SU-DHL-6 (cell line): ENCODE measurements around the gene SNTB2.

Source experiments
- H2AFZ ChIP-seq: fragments of 200-600 bp; sonication (generic); 2 replicates; pipeline ENCODE4 v1.6.1; 2014; ENCODE audit warnings: low read depth, mild to moderate bottlenecking, moderate library complexity, mixed read lengths, antibody characterized with exemption, low read length; ENCODE audit not compliant: severe bottlenecking
- H3F3A ChIP-seq: fragments of 200-600 bp; shearing (Covaris generic); 2 replicates; pipeline ENCODE4 v1.6.0; 2016; ENCODE audit warnings: antibody characterized with exemption, mild to moderate bottlenecking; ENCODE audit not compliant: insufficient read depth
- H3K27ac ChIP-seq: fragments of 200-600 bp; sonication (generic); 2 replicates; pipeline ENCODE4 v1.5.1; 2016; ENCODE audit warnings: low read depth, mild to moderate bottlenecking, low read length, moderate library complexity, mixed read lengths
- H3K27me3 ChIP-seq: fragments of 200-600 bp; sonication (generic), shearing (Covaris generic); 2 replicates; pipeline ENCODE4 v1.6.0; 2014; ENCODE audit warnings: mild to moderate bottlenecking, low read length
- H3K36me3 ChIP-seq: fragments of 200-600 bp; sonication (generic); 2 replicates; pipeline ENCODE4 v1.6.1; 2014; ENCODE audit warnings: mild to moderate bottlenecking, low read length, mixed read lengths
- H3K4me2 ChIP-seq: fragments of 300-600, 200-600 bp; shearing (Covaris generic), sonication (generic); 2 replicates; pipeline ENCODE4 v1.6.0; 2014; ENCODE audit warnings: low read length, low read depth, mild to moderate bottlenecking; ENCODE audit not compliant: poor library complexity, severe bottlenecking
- H3K4me3 ChIP-seq: fragments of 200-600 bp; sonication (generic); 2 replicates; pipeline ENCODE4 v1.5.1; 2014; ENCODE audit warnings: antibody characterized with exemption, low read length, mild to moderate bottlenecking, mixed read lengths; ENCODE audit not compliant: insufficient read depth, poor library complexity, severe bottlenecking
- H3K79me2 ChIP-seq: fragments of 200-600 bp; sonication (generic); 2 replicates; pipeline ENCODE4 v1.6.1; 2014; ENCODE audit warnings: mild to moderate bottlenecking, low read length, moderate library complexity; ENCODE audit not compliant: insufficient read depth
- H3K9ac ChIP-seq: fragments of 200-600 bp; sonication (generic); 2 replicates; pipeline ENCODE4 v1.7.0; 2014; ENCODE audit warnings: mild to moderate bottlenecking, low read length
- H3K9me2 ChIP-seq: fragments of 200-600 bp; sonication (generic); replicated peaks from 2 replicates; pipeline ENCODE4 v1.6.1; 2014; ENCODE audit warnings: low read length; ENCODE audit not compliant: insufficient read depth
- H3K9me3 ChIP-seq: fragments of 200-600 bp; sonication (generic); 2 replicates; pipeline ENCODE4 v1.6.1; 2014; ENCODE audit warnings: low read length, mixed read lengths; ENCODE audit not compliant: insufficient read depth
- H4K20me1 ChIP-seq: fragments of 200-600 bp; sonication (generic); 2 replicates; pipeline ENCODE4 v1.6.1; 2014; ENCODE audit warnings: low read depth, mild to moderate bottlenecking, antibody characterized with exemption, low read length, moderate library complexity, mixed read lengths
- EZH2phosphoT487 ChIP-seq: fragments of 200-600 bp; sonication (generic), shearing (Covaris generic); conservative IDR thresholded peaks from 2 replicates; pipeline ENCODE4 v1.6.1; 2018; ENCODE audit warnings: mild to moderate bottlenecking, antibody characterized with exemption, low read length, moderate library complexity, mixed read lengths
- TF ChIP-seq, protein P1 (sequence below): fragments of 200-600 bp; sonication (generic); IDR thresholded peaks from one replicate; pipeline ENCODE4 v1.5.1; 2017; ENCODE audit warnings: antibody characterized with exemption, mild to moderate bottlenecking, low read length, moderate library complexity; ENCODE audit not compliant: insufficient read depth, poor library complexity, severe bottlenecking

Gene SNTB2

DNA sequence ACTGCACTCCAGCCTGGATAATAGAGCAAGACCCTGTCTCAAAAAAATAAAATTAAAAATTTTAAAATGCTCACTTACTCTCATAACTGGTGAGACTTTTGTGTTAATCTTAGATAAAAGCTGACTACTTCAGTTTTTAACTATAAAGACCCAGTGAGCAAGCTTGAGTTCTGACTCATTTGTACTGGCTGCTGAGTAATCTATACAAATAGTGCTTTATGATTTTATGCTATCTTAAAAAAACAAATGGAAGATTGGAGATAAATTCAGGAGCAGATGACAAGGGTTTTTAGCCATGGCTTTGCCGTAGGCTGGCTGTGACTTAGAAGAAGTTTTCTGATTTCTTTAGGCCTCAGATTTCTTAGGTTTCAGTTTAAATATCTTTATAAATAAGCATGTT lies 30.5 kb downstream of the SNTB2 start:
- no peak overlapping the region for H2AFZ ChIP-seq
- H3K4me2 ChIP-seq, result no peak overlapping the region
- peaks cover 63% of the 10 kb centered on the region for H3K79me2 ChIP-seq
- no peaks in the 10 kb centered on the region for H3K9me2 ChIP-seq
- no peaks in the 10 kb centered on the region for H3F3A ChIP-seq
- H4K20me1 ChIP-seq, result peaks cover 5% of the 10 kb centered on the region; the same call in 1 of the 2 replicates
- no peaks in the 10 kb centered on the region for H3K27me3 ChIP-seq
- no peak overlapping the region for H3K4me3 ChIP-seq
- no peak overlapping the region for H3K27ac ChIP-seq
- no peaks in the 10 kb centered on the region for H3K36me3 ChIP-seq
- no peaks in the 10 kb centered on the region for H3K9me3 ChIP-seq
- no peak for TF ChIP-seq EZH2phosphoT487
- TF ChIP-seq, protein P1, sequence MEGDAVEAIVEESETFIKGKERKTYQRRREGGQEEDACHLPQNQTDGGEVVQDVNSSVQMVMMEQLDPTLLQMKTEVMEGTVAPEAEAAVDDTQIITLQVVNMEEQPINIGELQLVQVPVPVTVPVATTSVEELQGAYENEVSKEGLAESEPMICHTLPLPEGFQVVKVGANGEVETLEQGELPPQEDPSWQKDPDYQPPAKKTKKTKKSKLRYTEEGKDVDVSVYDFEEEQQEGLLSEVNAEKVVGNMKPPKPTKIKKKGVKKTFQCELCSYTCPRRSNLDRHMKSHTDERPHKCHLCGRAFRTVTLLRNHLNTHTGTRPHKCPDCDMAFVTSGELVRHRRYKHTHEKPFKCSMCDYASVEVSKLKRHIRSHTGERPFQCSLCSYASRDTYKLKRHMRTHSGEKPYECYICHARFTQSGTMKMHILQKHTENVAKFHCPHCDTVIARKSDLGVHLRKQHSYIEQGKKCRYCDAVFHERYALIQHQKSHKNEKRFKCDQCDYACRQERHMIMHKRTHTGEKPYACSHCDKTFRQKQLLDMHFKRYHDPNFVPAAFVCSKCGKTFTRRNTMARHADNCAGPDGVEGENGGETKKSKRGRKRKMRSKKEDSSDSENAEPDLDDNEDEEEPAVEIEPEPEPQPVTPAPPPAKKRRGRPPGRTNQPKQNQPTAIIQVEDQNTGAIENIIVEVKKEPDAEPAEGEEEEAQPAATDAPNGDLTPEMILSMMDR, result no peak
- H3K9ac ChIP-seq, result no peak overlapping the region

DNA sequence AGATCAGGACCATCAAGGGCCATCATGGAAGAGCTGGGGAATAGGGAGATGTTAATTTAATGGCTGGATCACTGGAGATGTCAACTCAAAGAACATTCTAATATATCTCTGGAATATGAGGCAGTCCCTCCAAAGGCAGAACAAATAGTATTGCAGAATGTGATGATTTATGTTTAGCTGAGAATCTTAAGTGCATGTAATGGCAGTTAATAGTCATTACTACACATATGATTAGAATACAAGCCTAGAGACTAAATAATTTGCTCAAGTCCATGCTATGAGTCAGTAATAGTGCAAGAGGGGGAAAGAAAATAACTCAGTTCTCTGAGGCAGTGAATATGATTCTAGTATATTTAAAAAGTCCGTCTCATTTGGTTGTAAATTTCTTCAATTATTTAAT lies 32.3 kb downstream of the SNTB2 start:
- no peak overlapping the region for H3K27ac ChIP-seq
- no peak for TF ChIP-seq EZH2phosphoT487
- TF ChIP-seq, protein P1, result no peak

DNA sequence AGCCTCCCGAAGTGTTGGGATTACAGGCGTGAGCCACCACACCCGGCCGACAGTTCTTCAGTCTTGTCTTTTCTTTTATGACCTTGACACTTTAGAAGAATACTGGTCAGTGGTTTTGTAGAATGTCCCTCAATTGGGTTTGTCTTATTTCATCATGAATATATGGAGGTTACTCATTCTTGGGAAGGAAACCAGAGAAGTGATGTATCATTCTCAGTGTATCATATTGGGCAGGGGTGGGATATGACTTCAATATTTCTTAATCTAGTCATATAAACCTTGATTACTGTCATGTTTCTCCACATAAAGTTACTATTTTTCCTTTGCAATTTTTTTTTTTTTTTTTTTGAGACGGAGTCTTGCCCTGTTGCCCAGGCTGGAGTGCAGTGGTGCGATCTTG lies 36.9 kb downstream of the SNTB2 start:
- Histone ChIP-seq H4K20me1 (peaks cover 5% of the 10 kb centered on the region; the same call in 1 of the 2 replicates), H3F3A (no peaks in the 10 kb centered on the region), H3K79me2 (peaks cover 61% of the 10 kb centered on the region), H3K9ac (no peak overlapping the region), H3K27me3 (no peaks in the 10 kb centered on the region), H3K27ac (no peak overlapping the region), H3K9me2 (no peaks in the 10 kb centered on the region), H2AFZ (no peak overlapping the region), H3K9me3 (no peaks in the 10 kb centered on the region), H3K4me3 (no peak overlapping the region), H3K4me2 (no peak overlapping the region), H3K36me3 (no peaks in the 10 kb centered on the region)
- TF ChIP-seq, protein P1, result no peak
- TF ChIP-seq EZH2phosphoT487, result no peak

More for the DNA sequence above, 32.3 kb downstream of the SNTB2 start:
- Histone ChIP-seq H4K20me1 (peaks cover 5% of the 10 kb centered on the region; the same call in 1 of the 2 replicates), H2AFZ (no peak overlapping the region), H3K4me2 (no peak overlapping the region), H3K9ac (no peak overlapping the region), H3F3A (no peaks in the 10 kb centered on the region), H3K79me2 (peaks cover 62% of the 10 kb centered on the region), H3K36me3 (no peaks in the 10 kb centered on the region), H3K4me3 (no peak overlapping the region), H3K9me2 (no peaks in the 10 kb centered on the region), H3K27me3 (no peaks in the 10 kb centered on the region), H3K9me3 (no peaks in the 10 kb centered on the region)

DNA sequence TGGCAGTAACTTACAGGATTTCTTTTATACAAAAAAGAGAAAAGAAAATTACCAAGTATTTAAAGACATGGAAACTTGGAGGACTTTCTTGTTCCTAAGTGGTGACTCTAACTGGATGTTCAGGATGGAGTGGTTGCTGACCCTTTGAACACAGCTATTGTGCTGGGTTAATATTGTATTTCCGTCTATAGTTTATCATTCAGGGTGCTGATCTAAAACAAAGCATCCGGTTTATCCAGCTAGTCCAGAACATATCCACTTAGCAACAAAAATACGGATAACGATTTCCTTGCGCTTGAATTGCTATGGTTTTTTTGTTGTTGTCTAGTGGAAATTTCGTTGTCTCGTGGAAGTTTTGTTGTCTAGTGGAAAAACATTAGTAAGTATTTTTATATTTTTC lies 38.2 kb downstream of the SNTB2 start:
- Histone ChIP-seq H3K27ac (no peak overlapping the region), H2AFZ (no peak overlapping the region), H3K9me2 (no peaks in the 10 kb centered on the region), H3K9me3 (no peaks in the 10 kb centered on the region), H4K20me1 (peaks cover 5% of the 10 kb centered on the region; the same call in 1 of the 2 replicates), H3K79me2 (peaks cover 55% of the 10 kb centered on the region), H3K9ac (no peak overlapping the region), H3F3A (no peaks in the 10 kb centered on the region), H3K4me2 (no peak overlapping the region), H3K36me3 (no peaks in the 10 kb centered on the region), H3K27me3 (no peaks in the 10 kb centered on the region), H3K4me3 (no peak overlapping the region)
- TF ChIP-seq, protein P1, result no peak
- TF ChIP-seq EZH2phosphoT487, result no peak
